Left cardiac atrium (tissue), 4 donors: Measurements from ENCODE around the gene CEP97. TPM values are rescaled to one million over a fixed set of nuclear protein-coding genes. Genes with fewer than 3 reads are reported as not detected.
"Not testable (repeated sequence)": the region's sequence is repeated elsewhere in the genome, so short reads cannot be mapped to it uniquely, and the experiment has no call there.

Experiments used
- ATAC-seq, 2 donors: fragments of 200-7000 bp; cut with Tn5 transposase; one replicate each; pipeline ENCODE4 v1.9.1; 2020; ENCODE audit warnings: mild to moderate bottlenecking in 2 of 2, moderate library complexity in 2 of 2
- DNase-seq: peaks from one replicate; pipeline ENCODE4 v3.0.0-alpha.2; 2020
- intact Hi-C, 2 donors: fragments of 100-400 bp; cut with DNase I; formaldehyde crosslinking; loops; one replicate each; pipeline versions ENCODE4 v1.14.1 to v1.15.1; 2022 to 2023
- long read RNA-seq: library from polyadenylated mRNA; unstranded; transcript quantifications from one replicate; pipeline ENCODE4 v2.0.0, GENCODE V29; 2021
- total RNA-seq, 2 donors: library from RNA; stranded (reverse); fragmentation: NEBNext Ultra II Directional; extraction: Animal tissue kit (Norgen Biotek cat#: 25700); gene quantifications; one replicate each; pipeline ENCODE4 v1.2.1, GENCODE V29; 2021
- donor health status: DM: no; HTN: yes; CAD: no.
- donor health status: DM: no; HTN: yes; CAD: no; lungs with severe emphysema.
- donor health status: DM: yes; HTN: yes; CAD: no.
- donor health status: Dilated cardiomyopathy.

CEP97 gene, protein sequence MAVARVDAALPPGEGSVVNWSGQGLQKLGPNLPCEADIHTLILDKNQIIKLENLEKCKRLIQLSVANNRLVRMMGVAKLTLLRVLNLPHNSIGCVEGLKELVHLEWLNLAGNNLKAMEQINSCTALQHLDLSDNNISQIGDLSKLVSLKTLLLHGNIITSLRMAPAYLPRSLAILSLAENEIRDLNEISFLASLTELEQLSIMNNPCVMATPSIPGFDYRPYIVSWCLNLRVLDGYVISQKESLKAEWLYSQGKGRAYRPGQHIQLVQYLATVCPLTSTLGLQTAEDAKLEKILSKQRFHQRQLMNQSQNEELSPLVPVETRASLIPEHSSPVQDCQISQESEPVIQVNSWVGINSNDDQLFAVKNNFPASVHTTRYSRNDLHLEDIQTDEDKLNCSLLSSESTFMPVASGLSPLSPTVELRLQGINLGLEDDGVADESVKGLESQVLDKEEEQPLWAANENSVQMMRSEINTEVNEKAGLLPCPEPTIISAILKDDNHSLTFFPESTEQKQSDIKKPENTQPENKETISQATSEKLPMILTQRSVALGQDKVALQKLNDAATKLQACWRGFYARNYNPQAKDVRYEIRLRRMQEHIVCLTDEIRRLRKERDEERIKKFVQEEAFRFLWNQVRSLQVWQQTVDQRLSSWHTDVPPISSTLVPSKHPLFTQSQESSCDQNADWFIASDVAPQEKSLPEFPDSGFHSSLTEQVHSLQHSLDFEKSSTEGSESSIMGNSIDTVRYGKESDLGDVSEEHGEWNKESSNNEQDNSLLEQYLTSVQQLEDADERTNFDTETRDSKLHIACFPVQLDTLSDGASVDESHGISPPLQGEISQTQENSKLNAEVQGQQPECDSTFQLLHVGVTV
- total RNA-seq, result 1 to 10 TPM; 5.1 to 6.1 TPM
- long read RNA-seq, partial matches to known transcripts, result 1 of 3 reads
- long read RNA-seq, other reads (novel, unspliced or antisense), result 0 of 3 reads

DNA sequence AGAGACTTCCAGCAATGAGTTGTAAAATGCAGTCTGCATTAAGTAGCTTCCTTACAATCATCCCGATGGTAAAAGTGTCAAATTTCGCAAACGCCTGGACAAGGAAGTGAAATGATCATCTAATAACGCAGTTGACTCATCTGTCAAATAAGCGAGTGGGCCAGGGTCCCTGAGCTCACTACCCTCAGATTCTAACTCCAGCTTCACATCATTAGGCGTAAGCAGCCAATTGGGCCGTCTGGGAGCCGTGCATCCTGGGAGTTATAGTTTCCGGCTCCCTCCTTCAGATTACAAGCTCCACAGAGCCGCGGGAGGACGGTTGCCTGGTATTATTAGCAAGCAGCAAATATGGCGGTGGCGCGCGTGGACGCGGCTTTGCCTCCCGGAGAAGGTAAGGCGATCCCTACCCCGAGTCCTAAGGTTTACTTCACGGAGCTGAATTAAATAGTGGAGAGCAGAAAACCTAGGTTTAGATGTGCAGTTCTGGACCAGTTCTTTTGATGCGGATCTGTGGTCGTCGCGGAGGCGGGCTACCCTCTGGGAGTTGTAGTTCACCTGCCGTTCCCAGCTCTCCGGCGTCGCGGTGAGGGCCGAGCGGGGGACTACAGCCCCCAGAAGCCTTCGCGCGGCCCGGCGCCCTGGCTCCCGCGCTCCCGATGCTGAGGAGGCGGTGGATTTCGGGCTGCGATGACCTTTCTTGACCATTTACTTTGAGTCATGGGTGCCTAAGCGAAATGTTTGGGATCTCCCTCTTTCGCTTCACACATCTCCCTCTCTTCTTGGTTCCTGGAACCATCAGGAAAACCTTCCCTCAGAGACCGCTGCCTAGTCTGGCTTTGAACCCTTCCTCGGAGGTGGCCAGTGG lies at the start of gene CEP97:
Gene CEP97, plus strand, starts transcription at position 286 of the 865 bp plus-strand sequence. Its CDS starts 63 bp downstream, at position 349.
- intact Hi-C loops, result no loop called here
- peak; percentile 93 for DNase-seq
- peak; percentile 99 to 100 for ATAC-seq

DNA sequence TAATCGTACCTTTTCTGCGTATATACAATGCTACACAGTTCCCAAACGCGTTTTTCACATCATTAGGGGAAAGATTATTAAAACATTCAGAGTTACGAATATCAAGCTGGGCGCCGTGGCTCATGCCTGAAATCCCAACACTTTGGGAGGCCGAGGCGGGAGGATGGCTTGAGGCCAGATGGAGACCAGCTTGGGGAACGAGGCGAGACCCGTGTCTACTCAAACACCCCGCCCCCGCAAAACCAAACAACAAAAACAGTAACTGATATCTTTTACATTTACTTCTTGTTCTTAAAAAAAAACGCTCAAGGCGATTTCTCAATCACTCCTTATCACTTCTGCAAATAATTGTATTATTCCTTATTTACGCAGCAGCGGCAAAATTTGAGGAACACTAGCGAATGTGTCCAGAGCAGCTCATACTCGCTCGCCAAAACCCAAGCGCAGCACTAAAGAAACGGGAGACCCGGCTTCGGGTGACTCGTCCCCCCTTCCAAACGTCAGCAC lies 48.7 kb upstream of the CEP97 start:
- no peak for ATAC-seq
- peak; percentile 50 for DNase-seq
- intact Hi-C loops, result loop anchor here in 1 of 2 donors (2.0 kb wide), 1 partner anchor 101 kb away; the partner anchor contains the start of gene PCNP

DNA sequence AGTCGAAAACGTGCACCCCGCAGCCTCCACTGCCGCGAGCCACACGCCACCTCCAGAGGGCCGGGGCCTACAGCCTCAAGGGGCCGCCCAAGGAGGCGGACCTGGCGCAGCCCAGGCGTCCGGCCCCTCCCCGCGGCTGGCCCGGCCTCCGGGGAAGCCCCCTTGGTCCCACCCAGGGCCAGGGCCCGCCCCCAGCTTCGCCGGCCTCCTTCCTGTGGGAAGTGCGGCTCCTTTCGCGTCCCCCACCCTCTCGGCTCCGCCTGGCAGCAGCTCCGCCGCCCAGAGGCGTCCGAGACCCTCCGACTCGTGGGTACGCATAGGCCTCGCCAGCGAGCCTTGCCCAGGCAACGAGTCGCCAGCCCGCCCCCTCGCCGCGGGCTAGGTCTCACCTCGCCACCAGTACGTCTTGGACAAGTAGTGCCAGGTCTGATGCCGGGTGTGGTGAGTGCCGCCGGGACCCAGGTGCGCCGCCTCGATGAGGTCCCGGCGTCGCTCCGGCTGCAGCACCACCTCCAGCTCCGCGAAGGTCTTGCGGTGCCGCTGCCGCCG lies 48.1 kb upstream of the CEP97 start:
- intact Hi-C loops, result loop anchor here in 1 of 2 donors (2.0 kb wide), 1 partner anchor 101 kb away; the partner anchor contains the start of gene PCNP
- DNase-seq (peak; percentile 97), ATAC-seq (peak; percentile 95 to 97)

DNA sequence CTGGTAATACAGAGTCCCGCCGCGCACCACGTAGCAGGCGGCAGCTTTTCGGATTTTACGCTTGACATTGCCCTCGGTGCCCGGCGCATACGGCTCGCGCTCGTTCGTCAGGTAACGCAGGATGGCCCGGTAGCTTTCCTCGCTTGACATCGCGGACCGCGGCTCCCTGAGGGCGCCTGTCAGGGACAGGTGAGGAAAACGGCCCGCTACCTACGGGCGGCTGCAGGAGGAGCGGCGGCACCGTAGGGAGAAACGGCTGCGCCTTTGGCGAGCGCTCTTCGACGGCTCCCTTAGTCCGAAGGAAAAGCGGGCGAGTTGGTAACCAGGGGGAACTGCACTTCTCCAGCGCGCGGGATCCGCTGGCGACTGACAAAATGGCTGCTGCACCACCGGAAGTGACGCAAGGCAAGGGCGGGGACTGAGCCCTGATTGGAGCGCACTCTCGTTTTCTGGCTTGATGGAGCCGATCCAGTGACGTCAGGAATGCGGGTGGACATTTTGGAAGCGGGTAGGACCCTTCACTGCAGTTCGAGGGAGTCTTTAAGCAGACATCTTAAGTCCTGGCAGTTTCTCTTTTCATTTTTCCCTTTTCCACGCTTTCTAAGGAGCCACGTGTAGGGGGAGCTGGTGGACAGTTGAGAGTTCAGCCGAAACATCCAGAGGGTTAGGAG lies 47.5 kb upstream of the CEP97 start, which contains the start of gene ZBTB11:
Gene ZBTB11, minus strand, starts transcription at position 368 of the 671 bp plus-strand sequence. Its CDS starts 218 bp downstream, at position 150.
- ATAC-seq, result peak; percentile 89 to 95
- intact Hi-C loops, result loop anchor here in 1 of 2 donors (2.0 kb wide), 1 partner anchor 102 kb away; the partner anchor contains the start of gene PCNP

DNA sequence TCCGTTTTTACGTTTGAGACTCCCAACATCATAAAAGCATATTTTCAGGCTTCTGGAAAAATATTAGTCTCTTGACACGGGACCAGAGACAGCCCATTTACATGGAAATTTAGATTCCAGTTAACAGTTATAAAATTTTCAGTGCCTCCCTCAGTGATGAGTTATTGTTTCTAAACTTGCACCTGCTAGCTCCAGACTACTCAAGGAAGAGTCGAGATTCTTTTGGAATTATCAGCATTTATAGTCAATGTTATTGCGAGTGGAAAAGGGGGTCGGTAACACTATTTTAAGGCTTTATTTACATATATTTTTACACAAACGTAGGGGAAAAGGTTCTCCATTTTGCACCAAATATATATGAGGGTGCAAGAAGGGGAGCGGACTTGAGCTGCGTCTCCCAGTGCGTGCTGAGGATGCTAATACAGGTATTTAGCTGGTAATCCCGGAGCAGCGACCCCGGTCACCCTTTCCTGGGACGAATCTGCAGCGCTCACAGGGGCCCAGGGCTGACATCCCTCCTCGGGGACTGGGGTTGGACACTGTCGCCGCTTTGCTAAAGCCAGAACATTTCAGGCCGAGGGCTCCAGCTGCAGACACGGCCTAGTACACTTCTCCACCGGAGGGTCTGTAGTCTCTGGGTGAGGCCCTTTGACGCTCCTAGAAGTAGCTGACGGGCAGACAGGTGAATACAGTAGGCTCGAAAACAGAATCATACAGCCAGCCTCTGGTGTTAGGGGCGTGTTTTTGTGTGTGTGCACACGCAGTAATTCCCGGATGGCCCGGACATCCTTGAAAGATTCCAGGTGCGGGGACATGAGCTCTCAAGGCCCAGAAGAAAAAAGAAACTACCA lies 46.8 kb upstream of the CEP97 start:
- ATAC-seq (no peak), DNase-seq (no peak)
- intact Hi-C loops, result loop anchor here in 1 of 2 donors (2.0 kb wide), 1 partner anchor 103 kb away; the partner anchor contains the start of gene PCNP

More for the DNA sequence above, 47.5 kb upstream of the CEP97 start, which contains the start of gene ZBTB11:
- DNase-seq, result peak; percentile 100

DNA sequence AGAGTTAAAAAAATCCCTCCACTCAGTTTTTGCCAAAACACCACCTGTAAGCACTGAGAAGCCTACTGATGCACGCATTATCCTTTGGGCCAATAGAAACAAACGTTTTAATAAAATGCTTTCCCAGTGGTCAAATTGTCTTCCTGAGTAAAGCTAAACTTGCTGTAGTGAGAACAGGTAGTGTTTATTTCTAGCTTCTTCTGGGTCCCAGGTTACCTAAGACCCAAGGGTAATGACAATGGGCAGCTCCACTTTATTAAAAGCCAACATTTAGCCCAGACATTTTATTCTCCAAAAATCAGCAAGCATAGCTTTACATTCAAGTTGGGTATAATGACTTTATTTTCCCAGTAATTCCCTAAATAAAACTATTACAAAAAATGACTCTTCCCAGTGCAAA lies 45.6 kb upstream of the CEP97 start:
- intact Hi-C loops, DNase-seq, ATAC-seq: not testable (repeated sequence)

DNA sequence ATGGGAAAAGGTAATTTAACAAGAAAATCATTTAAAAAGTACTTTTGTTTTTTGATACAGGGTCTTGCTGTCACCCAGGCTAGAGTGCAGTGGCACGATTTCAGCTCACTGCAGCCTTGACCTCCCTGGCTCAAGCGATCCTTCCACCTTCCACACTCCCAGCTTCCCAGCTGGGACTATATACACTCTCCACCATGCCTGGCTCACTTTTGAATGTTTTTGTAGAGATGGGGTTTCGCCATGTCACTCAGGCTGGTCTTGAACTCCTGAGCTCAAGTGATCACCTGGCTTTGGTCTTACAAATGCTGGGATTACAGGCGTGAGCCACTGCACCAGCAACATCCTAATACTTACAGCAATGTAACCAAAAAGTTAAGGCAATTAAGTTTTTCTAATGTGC lies 43.9 kb upstream of the CEP97 start:
- DNase-seq, result no peak
- intact Hi-C loops, result no loop called here

DNA sequence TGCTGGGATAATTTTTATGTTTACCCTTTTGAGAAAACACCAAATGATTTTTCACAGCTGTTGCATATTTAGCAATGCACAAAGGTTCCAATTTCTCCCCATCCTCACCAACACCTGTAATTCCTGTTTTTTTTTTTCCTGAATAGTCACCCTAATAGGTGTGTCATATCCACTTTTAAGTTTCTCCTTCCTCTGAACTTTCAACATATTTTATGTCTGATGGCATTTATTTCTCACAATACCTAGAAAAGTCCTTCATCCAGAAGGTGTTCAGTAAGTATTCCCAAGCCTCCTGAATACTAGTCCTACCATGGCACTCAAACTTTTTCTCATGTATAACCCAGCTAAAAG lies 39.4 kb upstream of the CEP97 start:
- ATAC-seq (no peak), DNase-seq (no peak)
- intact Hi-C loops, result no loop called here

More for the DNA sequence above, 43.9 kb upstream of the CEP97 start:
- no peak for ATAC-seq

DNA sequence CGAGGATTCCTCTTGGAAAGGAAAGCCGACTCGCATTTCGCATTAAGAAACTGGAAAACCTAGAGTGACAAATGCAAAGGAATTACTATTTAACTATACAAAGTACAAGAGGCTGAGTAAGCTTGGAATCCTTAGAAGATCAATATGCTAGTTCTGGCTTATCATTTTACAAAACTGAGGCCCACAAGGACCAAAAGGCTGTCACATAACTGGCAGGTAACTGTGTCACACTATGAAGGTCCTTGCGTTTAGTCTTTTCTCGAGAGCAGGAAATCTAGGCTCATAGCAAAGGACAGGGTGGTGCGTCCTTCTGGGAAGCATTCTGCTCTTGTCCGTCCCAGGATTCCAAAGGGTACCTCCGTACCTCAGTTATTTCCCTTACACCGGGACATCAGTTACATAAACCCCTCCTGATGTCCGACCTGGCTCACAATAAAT lies 38.5 kb upstream of the CEP97 start:
- DNase-seq, result no peak
- ATAC-seq, result peak; percentile 6 to 27
- intact Hi-C loops, result no loop called here

DNA sequence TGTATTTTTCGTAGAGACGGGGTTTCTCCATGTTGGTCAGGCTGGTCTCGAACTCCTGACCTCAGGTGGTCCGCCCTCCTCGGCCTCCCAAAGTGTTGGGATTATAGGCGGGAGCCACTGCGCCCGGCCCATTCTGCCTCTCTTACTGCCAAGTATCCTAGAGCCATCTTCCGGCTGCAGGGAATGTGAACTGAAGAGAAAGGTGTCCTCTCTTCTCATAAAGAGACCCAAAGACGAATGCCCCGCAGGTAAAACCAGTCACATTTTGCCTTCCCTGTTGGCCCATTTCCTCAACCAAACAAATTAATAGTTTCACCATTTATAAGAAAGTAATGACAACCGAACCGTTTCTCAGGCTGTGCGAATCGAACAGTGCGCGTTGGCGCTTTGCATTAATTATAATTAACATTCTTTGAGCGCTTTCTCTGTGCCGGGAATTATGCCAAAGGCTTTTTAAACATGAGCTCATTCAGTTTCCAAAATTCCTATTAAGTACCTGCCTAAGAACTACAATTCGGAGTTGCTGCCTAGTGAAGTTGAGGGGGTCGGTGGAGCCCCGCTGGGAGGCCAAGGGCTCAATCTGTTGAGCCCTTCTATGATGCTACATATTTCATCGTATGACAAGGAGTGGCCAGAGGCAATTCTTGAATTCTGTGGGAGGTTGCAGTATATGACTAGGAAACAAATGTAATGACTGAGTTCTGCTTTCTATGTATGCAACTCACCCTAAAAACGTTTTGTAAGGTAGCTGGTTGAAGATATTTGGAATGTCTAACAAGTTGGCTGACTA lies 37.1 kb upstream of the CEP97 start:
- ATAC-seq, result peak in 1 of 2 donors; percentile 1
- intact Hi-C loops, result no loop called here

DNA sequence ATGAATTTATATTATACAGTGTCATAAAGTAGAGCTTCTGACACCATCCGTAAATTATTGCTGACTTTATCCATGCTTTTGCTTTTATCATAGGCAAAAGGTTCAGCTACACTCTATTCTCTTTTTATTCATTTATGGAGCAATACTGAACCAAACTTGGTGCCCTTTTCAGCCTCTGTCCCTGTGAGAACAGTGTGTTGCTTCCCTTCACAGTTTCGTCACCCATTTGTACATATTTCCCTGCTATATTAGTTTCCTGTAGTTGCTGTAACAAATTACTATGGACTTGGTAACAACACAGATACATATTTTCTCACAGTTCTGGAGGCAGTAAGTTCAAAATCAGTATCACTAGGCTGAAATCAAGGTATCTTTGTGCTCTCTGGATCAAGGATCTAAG lies 35.1 kb upstream of the CEP97 start:
- ATAC-seq, result no peak
- intact Hi-C loops, result no loop called here
- DNase-seq, result no peak

More for the DNA sequence above, 37.1 kb upstream of the CEP97 start:
- DNase-seq, result no peak

DNA sequence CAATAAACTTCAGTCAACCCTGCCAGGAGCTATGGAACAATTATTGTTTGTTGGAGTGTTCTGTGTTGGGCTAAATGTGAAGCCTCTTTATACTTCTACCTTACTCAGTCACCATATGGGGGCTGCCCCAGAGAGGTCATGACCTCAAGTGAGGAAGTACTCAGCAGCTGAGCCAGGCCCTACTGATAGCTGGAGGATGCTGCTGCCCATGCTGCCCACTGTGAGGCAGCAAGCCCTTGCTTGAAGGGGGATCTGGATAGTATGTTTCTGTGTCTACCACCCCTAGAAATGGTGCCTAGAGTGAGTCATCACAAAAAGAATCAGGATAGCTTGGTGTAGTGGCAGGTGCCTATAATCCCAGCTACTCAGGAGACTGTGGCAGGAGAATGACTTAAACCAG lies 33.4 kb upstream of the CEP97 start:
- intact Hi-C loops, result loop anchor here in 1 of 2 donors (10.0 kb wide), 1 partner anchor 534 kb away; no protein-coding TSS in a partner anchor
- no peak for ATAC-seq

DNA sequence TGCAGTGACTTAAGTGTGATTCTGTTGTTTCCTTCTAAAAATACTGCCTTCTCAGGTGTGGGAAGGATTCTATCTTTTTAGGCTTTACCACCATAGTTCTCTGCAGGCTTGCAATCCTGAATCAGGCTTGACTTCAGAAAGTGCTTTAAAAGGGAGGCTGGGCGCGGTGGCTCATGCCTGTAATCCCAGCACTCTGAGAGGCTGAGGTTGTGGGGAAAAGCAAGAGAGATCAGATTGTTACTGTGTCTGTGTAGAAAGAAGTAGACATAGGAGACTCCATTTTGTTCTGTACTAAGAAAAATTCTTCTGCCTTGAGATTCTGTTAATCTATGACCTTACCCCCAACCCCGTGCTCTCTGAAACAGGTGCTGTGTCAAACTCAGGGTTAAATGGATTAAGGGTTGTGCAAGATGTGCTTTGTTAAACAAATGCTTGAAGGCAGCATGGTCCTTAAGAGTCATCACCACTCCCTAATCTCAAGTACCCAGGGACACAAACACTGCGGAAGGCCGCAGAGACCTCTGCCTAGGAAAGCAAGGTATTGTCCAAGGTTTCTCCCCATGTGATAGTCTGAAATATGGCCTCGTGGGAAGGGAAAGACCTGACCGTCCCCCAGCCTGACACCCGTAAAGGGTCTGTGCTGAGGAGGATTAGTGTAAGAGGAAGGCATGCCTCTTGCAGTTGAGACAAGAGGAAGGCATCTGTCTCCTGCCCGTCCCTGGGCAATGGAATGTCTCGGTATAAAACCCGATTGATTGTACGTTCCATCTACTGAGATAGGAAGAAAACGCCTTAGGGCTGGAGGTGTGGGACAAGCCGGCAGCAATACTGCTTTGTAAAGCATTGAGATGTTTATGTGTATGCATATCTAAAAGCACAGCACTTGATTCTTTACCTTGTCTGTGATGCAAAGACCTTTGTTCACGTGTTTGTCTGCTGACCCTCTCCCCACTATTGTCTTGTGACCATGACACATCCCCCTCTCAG lies 32.4 kb upstream of the CEP97 start:
- intact Hi-C loops, result loop anchor here in 1 of 2 donors (10.0 kb wide), 1 partner anchor 533 kb away; no protein-coding TSS in a partner anchor
- DNase-seq, ATAC-seq: not testable (repeated sequence)

More for the DNA sequence above, 33.4 kb upstream of the CEP97 start:
- no peak for DNase-seq

DNA sequence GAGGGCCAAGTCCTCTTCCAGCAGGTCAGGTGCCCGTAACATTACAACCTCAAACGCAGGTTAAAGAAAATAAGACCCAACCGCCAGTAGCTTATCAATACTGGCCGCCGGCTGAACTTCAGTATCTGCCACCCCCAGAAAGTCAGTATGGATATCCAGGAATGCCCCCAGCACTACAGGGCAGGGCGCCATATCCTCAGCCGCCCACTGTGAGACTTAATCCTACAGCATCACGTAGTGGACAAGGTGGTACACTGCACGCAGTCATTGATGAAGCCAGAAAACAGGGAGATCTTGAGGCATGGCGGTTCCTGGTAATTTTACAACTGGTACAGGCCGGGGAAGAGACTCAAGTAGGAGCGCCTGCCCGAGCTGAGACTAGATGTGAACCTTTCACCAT lies 30.9 kb upstream of the CEP97 start:
- DNase-seq, result not testable (repeated sequence)
- intact Hi-C loops, result loop anchor here in 1 of 2 donors (10.0 kb wide), 1 partner anchor 531 kb away; no protein-coding TSS in a partner anchor
- ATAC-seq, result peak; percentile 67 to 75
